Activated T-cell treated with anti-CD3 and anti-CD28 coated beads, Interleukin-2, amount 50 U/mL, for 24 hours (primary cell): ENCODE results near the gene ADAMTS15.

ENCODE experiments used
- DNase-seq: peaks from one replicate; pipeline ENCODE4 v3.0.0-alpha.2; 2020
- H3K27ac Mint-ChIP-seq: 2 replicates; pipeline ENCODE4 v1.8.0; 2020; ENCODE audit warnings: mild to moderate bottlenecking, mixed read lengths
- H3K27me3 Mint-ChIP-seq: 2 replicates; pipeline ENCODE4 v1.8.0; 2020; ENCODE audit warnings: mixed read lengths
- H3K36me3 Mint-ChIP-seq: 2 replicates; pipeline ENCODE4 v1.8.0; 2020; ENCODE audit warnings: low read depth, mixed read lengths
- H3K4me1 Mint-ChIP-seq: 2 replicates; pipeline ENCODE4 v1.8.0; 2020; ENCODE audit warnings: low read depth, mixed read lengths
- H3K4me3 Mint-ChIP-seq: 2 replicates; pipeline ENCODE4 v1.8.0; 2020; ENCODE audit warnings: mild to moderate bottlenecking, moderate library complexity, mixed read lengths
- H3K9me3 Mint-ChIP-seq: 2 replicates; pipeline ENCODE4 v1.8.0; 2020; ENCODE audit warnings: mixed read lengths

Gene ADAMTS15

GRCh38 chr11:130472434-130472961 lies 24.1 kb downstream of the ADAMTS15 start:
- H3K9me3 Mint-ChIP-seq = no peaks in the 10 kb centered on the region
- H3K27me3 Mint-ChIP-seq = no peaks in the 10 kb centered on the region
- no peak for DNase-seq
- no peak overlapping the region for H3K4me3 Mint-ChIP-seq
- no peaks in the 10 kb centered on the region for H3K36me3 Mint-ChIP-seq
- no peak overlapping the region for H3K27ac Mint-ChIP-seq
- no peaks in the 10 kb centered on the region for H3K4me1 Mint-ChIP-seq

GRCh38 chr11:130473056-130473794 lies 24.8 kb downstream of the ADAMTS15 start:
- H3K27ac Mint-ChIP-seq = no peak overlapping the region
- H3K9me3 Mint-ChIP-seq = no peaks in the 10 kb centered on the region
- no peaks in the 10 kb centered on the region for H3K4me1 Mint-ChIP-seq
- no peak overlapping the region for H3K4me3 Mint-ChIP-seq
- H3K36me3 Mint-ChIP-seq = no peaks in the 10 kb centered on the region
- no peak for DNase-seq
- H3K27me3 Mint-ChIP-seq = no peaks in the 10 kb centered on the region

- Mint-ChIP-seq H3K9me3 (no peaks in the 10 kb centered on the region), H3K4me3 (no peak overlapping the region), H3K4me1 (no peaks in the 10 kb centered on the region), H3K36me3 (no peaks in the 10 kb centered on the region), H3K27me3 (no peaks in the 10 kb centered on the region), H3K27ac (no peak overlapping the region)
- no peak for DNase-seq
These were observed 25.4 kb downstream of the ADAMTS15 start for GRCh38 chr11:130473795-130474377.

GRCh38 chr11:130474637-130475400 lies 26.4 kb downstream of the ADAMTS15 start:
- Mint-ChIP-seq H3K4me1 (no peaks in the 10 kb centered on the region), H3K9me3 (no peaks in the 10 kb centered on the region), H3K36me3 (no peaks in the 10 kb centered on the region), H3K27me3 (no peaks in the 10 kb centered on the region), H3K4me3 (no peak overlapping the region), H3K27ac (no peak overlapping the region)
- no peak for DNase-seq

- no peaks in the 10 kb centered on the region for H3K36me3 Mint-ChIP-seq
- no peaks in the 10 kb centered on the region for H3K27me3 Mint-ChIP-seq
- no peaks in the 10 kb centered on the region for H3K4me1 Mint-ChIP-seq
- no peak overlapping the region for H3K4me3 Mint-ChIP-seq
- H3K27ac Mint-ChIP-seq = no peak overlapping the region
- DNase-seq = no peak
- no peaks in the 10 kb centered on the region for H3K9me3 Mint-ChIP-seq
These were observed 27.1 kb downstream of the ADAMTS15 start for GRCh38 chr11:130475426-130476053.

GRCh38 chr11:130476200-130476921 lies 27.9 kb downstream of the ADAMTS15 start:
- DNase-seq = no peak
- H3K9me3 Mint-ChIP-seq = no peaks in the 10 kb centered on the region
- H3K27ac Mint-ChIP-seq = no peak overlapping the region
- H3K4me1 Mint-ChIP-seq = no peaks in the 10 kb centered on the region
- H3K27me3 Mint-ChIP-seq = no peaks in the 10 kb centered on the region
- no peaks in the 10 kb centered on the region for H3K36me3 Mint-ChIP-seq
- no peak overlapping the region for H3K4me3 Mint-ChIP-seq

- Mint-ChIP-seq H3K27me3 (no peaks in the 10 kb centered on the region), H3K9me3 (no peaks in the 10 kb centered on the region), H3K4me3 (no peak overlapping the region), H3K27ac (no peak overlapping the region), H3K4me1 (no peaks in the 10 kb centered on the region), H3K36me3 (no peaks in the 10 kb centered on the region)
- no peak for DNase-seq
These were observed 28.6 kb downstream of the ADAMTS15 start for GRCh38 chr11:130476922-130477491.

- H3K4me3 Mint-ChIP-seq = no peak overlapping the region
These were observed 29.2 kb downstream of the ADAMTS15 start for GRCh38 chr11:130477586-130478203.

GRCh38 chr11:130478204-130478701 lies 29.8 kb downstream of the ADAMTS15 start:
- H3K9me3 Mint-ChIP-seq = no peaks in the 10 kb centered on the region
- H3K27ac Mint-ChIP-seq = no peak overlapping the region
- H3K27me3 Mint-ChIP-seq = no peaks in the 10 kb centered on the region
- no peaks in the 10 kb centered on the region for H3K36me3 Mint-ChIP-seq
- H3K4me1 Mint-ChIP-seq = no peaks in the 10 kb centered on the region
- no peak overlapping the region for H3K4me3 Mint-ChIP-seq
- no peak for DNase-seq

More at GRCh38 chr11:130477586-130478203, 29.2 kb downstream of the ADAMTS15 start:
- Mint-ChIP-seq H3K9me3 (no peaks in the 10 kb centered on the region), H3K27me3 (no peaks in the 10 kb centered on the region), H3K27ac (no peak overlapping the region), H3K4me1 (no peaks in the 10 kb centered on the region), H3K36me3 (no peaks in the 10 kb centered on the region)
- no peak for DNase-seq

- Mint-ChIP-seq H3K4me3 (no peak overlapping the region), H3K4me1 (no peaks in the 10 kb centered on the region)
- no peak for DNase-seq
These were observed 30.4 kb downstream of the ADAMTS15 start for GRCh38 chr11:130478881-130479280.

GRCh38 chr11:130480186-130480585 lies 31.7 kb downstream of the ADAMTS15 start:
- H3K9me3 Mint-ChIP-seq = no peaks in the 10 kb centered on the region
- no peak overlapping the region for H3K4me3 Mint-ChIP-seq

More at GRCh38 chr11:130478881-130479280, 30.4 kb downstream of the ADAMTS15 start:
- Mint-ChIP-seq H3K27ac (no peak overlapping the region), H3K9me3 (no peaks in the 10 kb centered on the region), H3K27me3 (no peaks in the 10 kb centered on the region), H3K36me3 (no peaks in the 10 kb centered on the region)

GRCh38 chr11:130480711-130481140 lies 32.3 kb downstream of the ADAMTS15 start:
- no peaks in the 10 kb centered on the region for H3K9me3 Mint-ChIP-seq
- no peaks in the 10 kb centered on the region for H3K36me3 Mint-ChIP-seq

More at GRCh38 chr11:130480186-130480585, 31.7 kb downstream of the ADAMTS15 start:
- H3K36me3 Mint-ChIP-seq = no peaks in the 10 kb centered on the region
- no peaks in the 10 kb centered on the region for H3K4me1 Mint-ChIP-seq
- H3K27me3 Mint-ChIP-seq = no peaks in the 10 kb centered on the region
- no peak overlapping the region for H3K27ac Mint-ChIP-seq
- DNase-seq = no peak

GRCh38 chr11:130483124-130483523 lies 34.7 kb downstream of the ADAMTS15 start:
- H3K27ac Mint-ChIP-seq = no peak overlapping the region
- DNase-seq = no peak
- no peaks in the 10 kb centered on the region for H3K27me3 Mint-ChIP-seq
- no peaks in the 10 kb centered on the region for H3K36me3 Mint-ChIP-seq
- no peaks in the 10 kb centered on the region for H3K9me3 Mint-ChIP-seq
- H3K4me1 Mint-ChIP-seq = no peaks in the 10 kb centered on the region
- H3K4me3 Mint-ChIP-seq = no peak overlapping the region

More at GRCh38 chr11:130480711-130481140, 32.3 kb downstream of the ADAMTS15 start:
- DNase-seq = no peak
- no peaks in the 10 kb centered on the region for H3K4me1 Mint-ChIP-seq
- no peak overlapping the region for H3K4me3 Mint-ChIP-seq
- no peaks in the 10 kb centered on the region for H3K27me3 Mint-ChIP-seq
- H3K27ac Mint-ChIP-seq = no peak overlapping the region
